Panc1 (cell line): ENCODE data around the gene EMID1. TPM values are rescaled to one million over a fixed set of nuclear protein-coding genes. Genes with fewer than 3 reads are reported as not detected.

ENCODE experiments used
- ATAC-seq: fragments of 200-7000 bp; cut with Tn5 transposase; 2 replicates; pipeline ENCODE4 v1.9.1; 2020; ENCODE audit warnings: mild to moderate bottlenecking, moderate library complexity
- BruUV-seq: library from RNA; stranded (reverse); fragments of 400-500 nt; replicated peaks from 2 replicates; lab custom pipeline; 2021; lab: Mats Ljungman, UMichigan
- CTCF ChIA-PET: fragments of 300-600 bp; sonication (Branson Sonifier 250); formaldehyde crosslinking; loops from one replicate; lab custom pipeline; 2022; ENCODE audit warnings: antibody characterized with exemption; lab: Charles Lee
- POLR2A ChIA-PET: fragments of 300-600 bp; sonication (Branson Sonifier 250); formaldehyde crosslinking; loops from one replicate; lab custom pipeline; 2022; ENCODE audit warnings: antibody characterized with exemption; lab: Charles Lee
- DNase-seq: peaks from one replicate; pipeline ENCODE4 v3.0.0-alpha.2; 2010; ENCODE audit warnings: low read depth, low spot score
- H3K27ac ChIP-seq: 2 replicates; pipeline ENCODE4 v1.5.1; 2011; ENCODE audit warnings: mild to moderate bottlenecking, low read length, inconsistent platforms
- H3K27me3 ChIP-seq: fragments of 200-500 bp; sonication (Bioruptor generic); 2 replicates; pipeline ENCODE4 v1.6.0; 2014; ENCODE audit warnings: low read length, inconsistent platforms; ENCODE audit not compliant: control insufficient read depth, insufficient read depth
- H3K36me3 ChIP-seq: fragments of 200-500 bp; sonication (Bioruptor generic); 2 replicates; pipeline ENCODE4 v1.5.1; 2014; ENCODE audit warnings: inconsistent platforms, mild to moderate bottlenecking, low read length, moderate library complexity; ENCODE audit not compliant: control insufficient read depth, insufficient read depth
- H3K4me1 ChIP-seq: 2 replicates; pipeline ENCODE4 v1.5.1; 2011; ENCODE audit warnings: inconsistent platforms, mild to moderate bottlenecking, low read length, moderate library complexity; ENCODE audit not compliant: control insufficient read depth, insufficient read depth
- H3K4me3 ChIP-seq, 2 experiments: 2 replicates each; pipeline ENCODE4 v1.5.1; 2011 to 2012; ENCODE audit warnings: low read depth in 2 of 2, low read length in 2 of 2, mild to moderate bottlenecking in 2 of 2, inconsistent platforms in 1 of 2, moderate library complexity in 1 of 2
- H3K9me3 ChIP-seq: fragments of 200-500 bp; sonication (Bioruptor generic); 2 replicates; pipeline ENCODE4 v1.5.1; 2014; ENCODE audit warnings: low read depth, mild to moderate bottlenecking, inconsistent platforms, low read length, moderate library complexity; ENCODE audit not compliant: control insufficient read depth, insufficient read depth
- POLR2AphosphoS5 ChIP-seq: IDR thresholded peaks from 2 replicates; pipeline ENCODE4 v1.6.1; 2012; ENCODE audit warnings: mild to moderate bottlenecking, low read depth, low read length, moderate library complexity
- SIN3A ChIP-seq: IDR thresholded peaks from 2 replicates; pipeline ENCODE4 v1.6.1; 2012; ENCODE audit warnings: low read depth, mild to moderate bottlenecking, low read length, moderate library complexity, borderline replicate concordance; ENCODE audit not compliant: insufficient read depth
- TCF7L2 ChIP-seq: IDR thresholded peaks from 2 replicates; pipeline ENCODE4 v1.6.1; 2011; ENCODE audit warnings: mild to moderate bottlenecking, low read depth, low read length, inconsistent platforms
- in situ Hi-C: cut with HindIII; loops from 2 replicates; pipeline ENCODE4 v1.10.0; 2016; ENCODE audit warnings: low sequenced_read_pairs, low pct_unique_long_range_greater_than_20kb
- intact Hi-C: fragments of 100-400 bp; cut with micrococcal nuclease; formaldehyde crosslinking; loops from one replicate; pipeline ENCODE4 v1.10.0; 2022; ENCODE audit not compliant: unreplicated experiment
- total RNA-seq: library from RNA; stranded (reverse); gene quantifications from one replicate; pipeline ENCODE4 v1.2.1, GENCODE V29; 2021; ENCODE audit not compliant: unreplicated experiment
- TF ChIP-seq, protein P1 (sequence below), 2 experiments: IDR thresholded peaks; 2 replicates each; pipeline ENCODE4 v1.6.1; 2011 to 2012; ENCODE audit warnings: low read depth in 2 of 2, control low read depth in 1 of 2, low read length in 1 of 2, mild to moderate bottlenecking in 1 of 2, moderate library complexity in 1 of 2; ENCODE audit not compliant: insufficient read depth in 1 of 2
- TF ChIP-seq, protein P2 (sequence below): fragments of 450-650 bp; IDR thresholded peaks from 2 replicates; pipeline ENCODE4 v1.5.1; 2017; ENCODE audit warnings: mild to moderate bottlenecking

The EMID1 gene
- total RNA-seq, 1 experiment from 2014 or later = 1.1 TPM

DNA sequence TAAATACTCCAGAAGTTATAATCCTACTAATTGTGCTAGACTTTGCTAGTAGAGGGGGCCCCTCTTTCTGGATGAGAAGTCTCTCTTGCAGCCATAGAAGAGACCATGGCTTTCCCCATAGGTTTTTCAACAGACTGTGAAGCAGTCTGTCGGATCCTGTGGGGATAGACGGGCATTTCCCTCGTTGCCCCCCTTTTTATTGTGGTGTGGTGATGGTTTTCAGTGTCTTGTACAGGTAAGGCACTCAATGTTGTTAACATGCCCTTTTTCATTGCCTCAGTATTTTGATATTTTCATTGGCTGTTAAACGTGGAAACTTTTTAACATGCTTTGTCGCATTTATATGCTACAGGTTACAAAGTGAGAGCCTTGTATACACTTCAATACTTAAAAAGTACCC lies 84.4 kb downstream of the EMID1 start:
- Histone ChIP-seq H3K4me1 (no peaks in the 10 kb centered on the region; the same call in 1 of the 2 replicates), H3K36me3 (peaks cover 47% of the 10 kb centered on the region), H3K4me3 (no peak overlapping the region), H3K27ac (no peak overlapping the region), H3K27me3 (no peaks in the 10 kb centered on the region), H3K9me3 (no peaks in the 10 kb centered on the region)
- BruUV-seq = no TSS peak
- ChIA-PET POLR2A (no interaction called here), CTCF (no interaction called here)
- in situ Hi-C loops (no loop called here), intact Hi-C loops (no loop called here)
- no peak for ATAC-seq
- no peak for DNase-seq
- no peak for TF ChIP-seq POLR2AphosphoS5
- no peak for TF ChIP-seq TCF7L2
- TF ChIP-seq, protein P1, sequence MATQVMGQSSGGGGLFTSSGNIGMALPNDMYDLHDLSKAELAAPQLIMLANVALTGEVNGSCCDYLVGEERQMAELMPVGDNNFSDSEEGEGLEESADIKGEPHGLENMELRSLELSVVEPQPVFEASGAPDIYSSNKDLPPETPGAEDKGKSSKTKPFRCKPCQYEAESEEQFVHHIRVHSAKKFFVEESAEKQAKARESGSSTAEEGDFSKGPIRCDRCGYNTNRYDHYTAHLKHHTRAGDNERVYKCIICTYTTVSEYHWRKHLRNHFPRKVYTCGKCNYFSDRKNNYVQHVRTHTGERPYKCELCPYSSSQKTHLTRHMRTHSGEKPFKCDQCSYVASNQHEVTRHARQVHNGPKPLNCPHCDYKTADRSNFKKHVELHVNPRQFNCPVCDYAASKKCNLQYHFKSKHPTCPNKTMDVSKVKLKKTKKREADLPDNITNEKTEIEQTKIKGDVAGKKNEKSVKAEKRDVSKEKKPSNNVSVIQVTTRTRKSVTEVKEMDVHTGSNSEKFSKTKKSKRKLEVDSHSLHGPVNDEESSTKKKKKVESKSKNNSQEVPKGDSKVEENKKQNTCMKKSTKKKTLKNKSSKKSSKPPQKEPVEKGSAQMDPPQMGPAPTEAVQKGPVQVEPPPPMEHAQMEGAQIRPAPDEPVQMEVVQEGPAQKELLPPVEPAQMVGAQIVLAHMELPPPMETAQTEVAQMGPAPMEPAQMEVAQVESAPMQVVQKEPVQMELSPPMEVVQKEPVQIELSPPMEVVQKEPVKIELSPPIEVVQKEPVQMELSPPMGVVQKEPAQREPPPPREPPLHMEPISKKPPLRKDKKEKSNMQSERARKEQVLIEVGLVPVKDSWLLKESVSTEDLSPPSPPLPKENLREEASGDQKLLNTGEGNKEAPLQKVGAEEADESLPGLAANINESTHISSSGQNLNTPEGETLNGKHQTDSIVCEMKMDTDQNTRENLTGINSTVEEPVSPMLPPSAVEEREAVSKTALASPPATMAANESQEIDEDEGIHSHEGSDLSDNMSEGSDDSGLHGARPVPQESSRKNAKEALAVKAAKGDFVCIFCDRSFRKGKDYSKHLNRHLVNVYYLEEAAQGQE (IDR thresholded peaks at IDR 0.05; ENCODE audit: insufficient read depth in 1 of 2, low read depth in 2 of 2, low read length in 1 of 2) = no peak
- no peak for TF ChIP-seq SIN3A
- TF ChIP-seq, protein P2, sequence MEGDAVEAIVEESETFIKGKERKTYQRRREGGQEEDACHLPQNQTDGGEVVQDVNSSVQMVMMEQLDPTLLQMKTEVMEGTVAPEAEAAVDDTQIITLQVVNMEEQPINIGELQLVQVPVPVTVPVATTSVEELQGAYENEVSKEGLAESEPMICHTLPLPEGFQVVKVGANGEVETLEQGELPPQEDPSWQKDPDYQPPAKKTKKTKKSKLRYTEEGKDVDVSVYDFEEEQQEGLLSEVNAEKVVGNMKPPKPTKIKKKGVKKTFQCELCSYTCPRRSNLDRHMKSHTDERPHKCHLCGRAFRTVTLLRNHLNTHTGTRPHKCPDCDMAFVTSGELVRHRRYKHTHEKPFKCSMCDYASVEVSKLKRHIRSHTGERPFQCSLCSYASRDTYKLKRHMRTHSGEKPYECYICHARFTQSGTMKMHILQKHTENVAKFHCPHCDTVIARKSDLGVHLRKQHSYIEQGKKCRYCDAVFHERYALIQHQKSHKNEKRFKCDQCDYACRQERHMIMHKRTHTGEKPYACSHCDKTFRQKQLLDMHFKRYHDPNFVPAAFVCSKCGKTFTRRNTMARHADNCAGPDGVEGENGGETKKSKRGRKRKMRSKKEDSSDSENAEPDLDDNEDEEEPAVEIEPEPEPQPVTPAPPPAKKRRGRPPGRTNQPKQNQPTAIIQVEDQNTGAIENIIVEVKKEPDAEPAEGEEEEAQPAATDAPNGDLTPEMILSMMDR = no peak

DNA sequence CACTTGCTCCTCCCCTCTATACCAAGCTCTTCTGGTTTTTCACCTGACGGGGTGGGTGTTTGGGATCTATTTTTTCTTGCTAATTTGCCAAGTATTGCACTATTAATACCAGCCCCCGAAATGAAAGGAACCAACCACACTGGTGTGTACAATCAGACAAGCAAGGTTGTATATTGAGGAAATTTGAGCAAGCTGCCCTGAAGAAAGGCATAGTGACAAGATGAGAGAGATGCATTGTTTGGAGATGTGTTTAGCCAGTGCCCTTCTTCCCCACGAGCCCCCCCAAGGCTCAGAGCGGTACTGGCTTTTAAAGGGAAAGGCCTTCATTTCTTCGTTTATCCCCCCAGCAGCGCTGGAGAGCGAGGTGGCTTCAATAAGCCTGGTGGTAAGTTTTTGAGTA lies 85.5 kb downstream of the EMID1 start:
- ATAC-seq = no peak
- Histone ChIP-seq H3K36me3 (peaks cover 58% of the 10 kb centered on the region), H3K9me3 (no peaks in the 10 kb centered on the region), H3K27ac (no peak overlapping the region), H3K4me1 (no peaks in the 10 kb centered on the region; the same call in 1 of the 2 replicates), H3K27me3 (no peaks in the 10 kb centered on the region), H3K4me3 (no peak overlapping the region)
- TF ChIP-seq POLR2AphosphoS5 (no peak), TCF7L2 (no peak), SIN3A (no peak)
- TF ChIP-seq, protein P1 (IDR thresholded peaks at IDR 0.05; ENCODE audit: insufficient read depth in 1 of 2, low read depth in 2 of 2, low read length in 1 of 2) = no peak
- TF ChIP-seq, protein P2 = no peak
- ChIA-PET POLR2A (no interaction called here), CTCF (no interaction called here)
- in situ Hi-C loops (no loop called here), intact Hi-C loops (no loop called here)
- no peak for DNase-seq
- BruUV-seq = no TSS peak
